NCI-H1092 treated with DMSO at 0.1 percent for 48 hours (cell line): Measurements from ENCODE around the gene ACSL6.
"Not testable (repeated sequence)": the region's sequence is repeated elsewhere in the genome, so short reads cannot be mapped to it uniquely, and the experiment has no call there.

Source experiments
- DNase-seq: peaks from one replicate; lab custom pipeline; 2025; lab: John Stamatoyannopoulos, UW

The ACSL6 gene

GRCh38 chr5:131942016-131942415 is 69.4 kb downstream of the ACSL6 start:
- DNase-seq = no peak

GRCh38 chr5:131939690-131940345 is 71.6 kb downstream of the ACSL6 start:
- no peak for DNase-seq

- DNase-seq = no peak
Observed at GRCh38 chr5:131932235-131932634, 79.2 kb downstream of the ACSL6 start.

GRCh38 chr5:131928957-131929356 is 82.5 kb downstream of the ACSL6 start:
- DNase-seq = no peak

- no peak for DNase-seq
Observed at GRCh38 chr5:131926168-131926567, 85.3 kb downstream of the ACSL6 start.

GRCh38 chr5:131916481-131916880 is 95.0 kb downstream of the ACSL6 start:
- DNase-seq = no peak

- DNase-seq = no peak
Observed at GRCh38 chr5:131914472-131914871, 97.0 kb downstream of the ACSL6 start.

GRCh38 chr5:131913603-131914002 is 97.9 kb downstream of the ACSL6 start:
- no peak for DNase-seq

GRCh38 chr5:131906668-131907067 is 104.8 kb downstream of the ACSL6 start:
- DNase-seq = no peak

- not testable (repeated sequence) for DNase-seq
Observed at GRCh38 chr5:131902266-131902665, 109.2 kb downstream of the ACSL6 start.
